ENCODE data around the gene IL22RA2. TPM values are rescaled to one million over a fixed set of nuclear protein-coding genes. Genes with fewer than 3 reads are reported as not detected.

Gene IL22RA2
- total and polyA plus RNA-seq, 4 donors: 0.05 TPM; not detected in 3

DNA sequence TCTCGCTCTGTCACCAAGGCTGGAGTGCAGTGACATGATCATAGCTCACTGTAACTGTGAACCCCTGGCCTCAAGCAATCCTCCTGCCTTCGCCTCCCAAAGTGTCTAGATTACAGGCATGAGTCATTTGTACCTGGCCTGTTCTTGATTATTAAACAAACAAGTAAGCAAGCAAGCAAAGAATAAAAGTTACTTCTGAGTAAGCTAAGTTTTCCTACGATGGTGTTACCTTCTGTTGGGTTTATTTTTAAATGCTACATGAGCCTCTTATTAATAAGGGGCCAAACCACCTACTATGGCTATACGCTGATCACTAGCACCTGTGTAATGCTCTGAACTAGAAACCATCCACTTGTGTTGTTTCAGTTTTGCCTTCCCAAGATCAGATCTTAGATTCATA lies 50.8 kb downstream of the IL22RA2 start (continued):
- no peak for TF ChIP-seq GABPA (IDR thresholded peaks at IDR 0.05 in 1 of 2, conservative IDR thresholded peaks at IDR 0.05 in 1 of 2)
- TF ChIP-seq, protein P1, sequence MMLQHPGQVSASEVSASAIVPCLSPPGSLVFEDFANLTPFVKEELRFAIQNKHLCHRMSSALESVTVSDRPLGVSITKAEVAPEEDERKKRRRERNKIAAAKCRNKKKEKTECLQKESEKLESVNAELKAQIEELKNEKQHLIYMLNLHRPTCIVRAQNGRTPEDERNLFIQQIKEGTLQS (IDR thresholded peaks at IDR 0.05): no peak
- TF ChIP-seq YY1 (IDR thresholded peaks at IDR 0.05): no peak

GRCh38 chr6:137121401-137121997 lies 51.9 kb downstream of the IL22RA2 start:
- DNase-seq (ENCODE audit: low spot score): no peak
- TF ChIP-seq NR2F2 (IDR thresholded peaks at IDR 0.05): no peak
- no peak for TF ChIP-seq FOXA2 (IDR thresholded peaks at IDR 0.05)
- TF ChIP-seq HNF4G (IDR thresholded peaks at IDR 0.05): no peak
- TF ChIP-seq RXRA (IDR thresholded peaks at IDR 0.05): no peak
- no peak for TF ChIP-seq GABPA (IDR thresholded peaks at IDR 0.05 in 1 of 2, conservative IDR thresholded peaks at IDR 0.05 in 1 of 2)
- TF ChIP-seq HNF4A (conservative IDR thresholded peaks at IDR 0.05): no peak
- TF ChIP-seq, protein P2, sequence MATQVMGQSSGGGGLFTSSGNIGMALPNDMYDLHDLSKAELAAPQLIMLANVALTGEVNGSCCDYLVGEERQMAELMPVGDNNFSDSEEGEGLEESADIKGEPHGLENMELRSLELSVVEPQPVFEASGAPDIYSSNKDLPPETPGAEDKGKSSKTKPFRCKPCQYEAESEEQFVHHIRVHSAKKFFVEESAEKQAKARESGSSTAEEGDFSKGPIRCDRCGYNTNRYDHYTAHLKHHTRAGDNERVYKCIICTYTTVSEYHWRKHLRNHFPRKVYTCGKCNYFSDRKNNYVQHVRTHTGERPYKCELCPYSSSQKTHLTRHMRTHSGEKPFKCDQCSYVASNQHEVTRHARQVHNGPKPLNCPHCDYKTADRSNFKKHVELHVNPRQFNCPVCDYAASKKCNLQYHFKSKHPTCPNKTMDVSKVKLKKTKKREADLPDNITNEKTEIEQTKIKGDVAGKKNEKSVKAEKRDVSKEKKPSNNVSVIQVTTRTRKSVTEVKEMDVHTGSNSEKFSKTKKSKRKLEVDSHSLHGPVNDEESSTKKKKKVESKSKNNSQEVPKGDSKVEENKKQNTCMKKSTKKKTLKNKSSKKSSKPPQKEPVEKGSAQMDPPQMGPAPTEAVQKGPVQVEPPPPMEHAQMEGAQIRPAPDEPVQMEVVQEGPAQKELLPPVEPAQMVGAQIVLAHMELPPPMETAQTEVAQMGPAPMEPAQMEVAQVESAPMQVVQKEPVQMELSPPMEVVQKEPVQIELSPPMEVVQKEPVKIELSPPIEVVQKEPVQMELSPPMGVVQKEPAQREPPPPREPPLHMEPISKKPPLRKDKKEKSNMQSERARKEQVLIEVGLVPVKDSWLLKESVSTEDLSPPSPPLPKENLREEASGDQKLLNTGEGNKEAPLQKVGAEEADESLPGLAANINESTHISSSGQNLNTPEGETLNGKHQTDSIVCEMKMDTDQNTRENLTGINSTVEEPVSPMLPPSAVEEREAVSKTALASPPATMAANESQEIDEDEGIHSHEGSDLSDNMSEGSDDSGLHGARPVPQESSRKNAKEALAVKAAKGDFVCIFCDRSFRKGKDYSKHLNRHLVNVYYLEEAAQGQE (IDR thresholded peaks at IDR 0.05): no peak
- TF ChIP-seq EGR1 (IDR thresholded peaks at IDR 0.05; ENCODE audit: low read depth in 2 of 2): no peak
- TF ChIP-seq MAX (IDR thresholded peaks at IDR 0.05): no peak
- TF ChIP-seq SP1 (IDR thresholded peaks at IDR 0.05): no peak
- no peak for TF ChIP-seq CTCF (IDR thresholded peaks at IDR 0.05; ENCODE audit: low read depth, low read length, missing input control)
- no peak for TF ChIP-seq FOXA1 (IDR thresholded peaks at IDR 0.05)
- no peak for TF ChIP-seq YY1 (IDR thresholded peaks at IDR 0.05)
- no peak for TF ChIP-seq ZBTB33 (IDR thresholded peaks at IDR 0.05)
- TF ChIP-seq RAD21 (IDR thresholded peaks at IDR 0.05): no peak
- TF ChIP-seq JUND (IDR thresholded peaks at IDR 0.05): no peak
- Histone ChIP-seq H3K4me1 (ENCODE audit: control insufficient read depth in 4 of 4, insufficient read depth in 4 of 4, low read length in 3 of 4) (peaks cover 0 to 3% (median 0%) of the 10 kb centered on the region in 4 donors), H3K9ac (ENCODE audit: low read depth in 1 of 2, low read length in 2 of 2) (no peak overlapping the region), H3K9me3 (ENCODE audit: control insufficient read depth in 4 of 4, low read length in 3 of 4) (peaks cover 0 to 10% (median 5%) of the 10 kb centered on the region in 4 donors), H3K4me3 (ENCODE audit: low read depth in 1 of 3, low read length in 3 of 3) (no peak overlapping the region), H3K27ac (ENCODE audit: low read depth in 1 of 2, low read length in 2 of 2) (no peak overlapping the region), H3K36me3 (ENCODE audit: control insufficient read depth in 4 of 4, insufficient read depth in 3 of 4, low read depth in 1 of 4, low read length in 3 of 4) (no peaks in the 10 kb centered on the region), H3K27me3 (ENCODE audit: control insufficient read depth in 4 of 4, insufficient read depth in 4 of 4, low read length in 3 of 4) (no peaks in the 10 kb centered on the region)
- 88% methylated on average over 2 of the region's 2 CpGs for WGBS
